GM10266 (cell line): ENCODE results near the gene DHCR24.

Experiments
- DNase-seq: peaks from one replicate; pipeline ENCODE4 v3.0.0; 2012; ENCODE audit errors: extremely low spot score
- CTCF ChIP-seq: IDR thresholded peaks from 2 replicates; pipeline ENCODE4 v1.5.1; 2012; ENCODE audit warnings: mild to moderate bottlenecking, low read depth; ENCODE audit not compliant: control insufficient read depth, insufficient read depth; ENCODE audit errors: missing control alignments

Gene DHCR24

GRCh38 chr1:54876814-54877213, 10.2 kb downstream of the DHCR24 start:
- DNase-seq, result no peak
- no peak for TF ChIP-seq CTCF

- DNase-seq, result no peak
- TF ChIP-seq CTCF, result no peak
These were observed 12.0 kb downstream of the DHCR24 start for GRCh38 chr1:54875000-54875399.

- DNase-seq, result no peak
- TF ChIP-seq CTCF, result no peak
These were observed 12.7 kb downstream of the DHCR24 start for GRCh38 chr1:54874079-54874830.

GRCh38 chr1:54872036-54872331, 15.0 kb downstream of the DHCR24 start:
- TF ChIP-seq CTCF, result no peak
- no peak for DNase-seq

GRCh38 chr1:54871275-54872035, 15.5 kb downstream of the DHCR24 start:
- TF ChIP-seq CTCF, result no peak
- DNase-seq, result no peak

GRCh38 chr1:54870869-54871268, 16.1 kb downstream of the DHCR24 start:
- TF ChIP-seq CTCF, result no peak
- no peak for DNase-seq
